OCI-LY7 (cell line): ENCODE results near the gene SLX1A. TPM values are rescaled to one million over a fixed set of nuclear protein-coding genes. Genes with fewer than 3 reads are reported as not detected.
"Not testable (repeated sequence)": the region's sequence is repeated elsewhere in the genome, so short reads cannot be mapped to it uniquely, and the experiment has no call there.

Experiments
- BruUV-seq: library from RNA; stranded (reverse); fragments of 400-500 nt; replicated peaks from 2 replicates; lab custom pipeline; 2021; lab: Mats Ljungman, UMichigan
- CTCF ChIA-PET: fragments of 300-600 bp; sonication (Branson Sonifier 250); formaldehyde crosslinking; loops from one replicate; lab custom pipeline; 2022; ENCODE audit warnings: antibody characterized with exemption; ENCODE audit not compliant: unreplicated experiment; lab: Charles Lee
- POLR2A ChIA-PET: fragments of 300-600 bp; sonication (Branson Sonifier 250); formaldehyde crosslinking; loops from one replicate; lab custom pipeline; 2022; ENCODE audit warnings: antibody characterized with exemption; lab: Charles Lee
- DNase-seq: peaks from one replicate; pipeline ENCODE4 v3.0.0-alpha.2; 2015; ENCODE audit warnings: low spot score
- H2AFZ ChIP-seq: fragments of 200-600 bp; sonication (generic), shearing (Covaris generic); 2 replicates; pipeline ENCODE4 v1.6.1; 2014; ENCODE audit warnings: mild to moderate bottlenecking, antibody characterized with exemption, low read length, moderate library complexity
- H3K27ac ChIP-seq: fragments of 200-600 bp; sonication (generic); 2 replicates; pipeline ENCODE4 v1.5.1; 2014; ENCODE audit warnings: mixed run types, low read depth, mild to moderate bottlenecking, moderate library complexity, low read length, inconsistent platforms; ENCODE audit not compliant: poor library complexity, severe bottlenecking
- H3K36me3 ChIP-seq: fragments of 200-600 bp; sonication (generic); 2 replicates; pipeline ENCODE4 v1.6.1; 2014; ENCODE audit warnings: mild to moderate bottlenecking, antibody characterized with exemption, low read length, moderate library complexity, mixed read lengths; ENCODE audit not compliant: insufficient read depth
- H3K4me1 ChIP-seq: fragments of 200-600 bp; sonication (generic); 2 replicates; pipeline ENCODE4 v1.5.1; 2014; ENCODE audit warnings: mild to moderate bottlenecking, low read length; ENCODE audit not compliant: insufficient read depth, poor library complexity, severe bottlenecking
- H3K4me2 ChIP-seq: fragments of 200-600 bp; sonication (generic); 2 replicates; pipeline ENCODE4 v1.6.1; 2014; ENCODE audit warnings: mild to moderate bottlenecking, low read length
- H3K4me3 ChIP-seq: fragments of 200-600 bp; sonication (generic); 2 replicates; pipeline ENCODE4 v1.5.1; 2014; ENCODE audit warnings: mild to moderate bottlenecking, low read depth, low read length; ENCODE audit not compliant: poor library complexity, severe bottlenecking
- H3K79me2 ChIP-seq: fragments of 200-600 bp; sonication (generic); 2 replicates; pipeline ENCODE4 v1.6.1; 2016; ENCODE audit warnings: low read depth, mild to moderate bottlenecking, low read length, moderate library complexity, mixed read lengths; ENCODE audit not compliant: insufficient read depth
- H3K9me2 ChIP-seq: fragments of 200-600 bp; sonication (generic); 2 replicates; pipeline ENCODE4 v1.6.1; 2016; ENCODE audit warnings: mild to moderate bottlenecking, low read length, mixed read lengths; ENCODE audit not compliant: insufficient read depth
- H3K9me3 ChIP-seq: fragments of 200-600 bp; sonication (generic); 2 replicates; pipeline ENCODE4 v1.6.1; 2014; ENCODE audit warnings: mild to moderate bottlenecking, mixed run types, low read length, mixed read lengths
- H4K20me1 ChIP-seq: fragments of 200-600 bp; sonication (generic); 2 replicates; pipeline ENCODE4 v1.6.1; 2014; ENCODE audit warnings: mild to moderate bottlenecking, antibody characterized with exemption, low read length, moderate library complexity, mixed read lengths; ENCODE audit not compliant: insufficient read depth
- EZH2phosphoT487 ChIP-seq: fragments of 200-600 bp; sonication (generic); IDR thresholded peaks from 2 replicates; pipeline ENCODE4 v1.6.1; 2018; ENCODE audit warnings: low read depth, borderline replicate concordance, mild to moderate bottlenecking, mixed run types, antibody characterized with exemption, low read length, moderate library complexity, mixed read lengths
- intact Hi-C: fragments of 100-400 bp; cut with micrococcal nuclease; formaldehyde crosslinking; loops from one replicate; pipeline ENCODE4 v1.10.0; 2022; ENCODE audit not compliant: unreplicated experiment
- total RNA-seq, 2 experiments: library from RNA; depleted of rRNA in 1 of 2; stranded (reverse); fragments of >200 nt in 1 of 2; shearing (Covaris generic) in 1 of 2; gene quantifications; 2 replicates each; pipeline ENCODE4 v1.2.3, GENCODE V29; 2014 to 2022

The SLX1A gene
- total RNA-seq, 2 experiments from 2014 or later = 81.9 to 84.1 TPM

DNA sequence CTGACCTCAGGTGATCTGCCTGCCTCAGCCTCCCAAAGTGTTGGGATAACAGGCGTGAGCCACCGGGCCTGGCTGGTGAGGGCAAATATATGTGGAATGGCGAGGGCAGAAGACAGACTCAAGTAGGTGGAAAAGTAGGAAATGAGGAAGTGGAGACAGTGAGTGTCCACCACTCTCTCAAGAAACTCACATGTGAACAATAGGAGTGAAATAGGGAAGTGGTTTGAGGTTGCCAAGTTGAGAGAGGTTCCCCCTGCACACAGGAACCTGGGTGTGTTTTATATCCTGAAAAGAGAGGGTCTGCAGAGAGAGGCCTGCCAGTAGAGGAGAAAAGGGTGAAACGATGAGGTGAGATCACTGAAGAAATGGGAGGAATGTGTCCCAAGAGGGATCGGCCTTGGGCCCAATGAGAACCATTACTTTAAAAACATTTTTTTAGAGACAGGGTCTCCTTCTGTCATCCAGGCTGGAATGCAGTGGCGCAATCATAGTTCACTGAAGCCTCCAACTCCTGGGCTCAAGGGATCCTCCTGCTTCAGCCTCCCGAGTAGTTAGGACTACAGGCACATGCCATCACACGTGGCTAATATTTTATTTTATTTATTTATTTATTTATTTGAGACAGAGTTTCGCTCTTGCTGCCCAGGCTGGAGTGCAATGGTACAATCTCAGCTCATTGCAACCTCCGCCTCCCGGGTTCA lies 27.3 kb upstream of the SLX1A start:
- peaks cover 8% of the 10 kb centered on the region for H3K4me1 ChIP-seq
- H3K9me3 ChIP-seq = no peaks in the 10 kb centered on the region
- peak; percentile 79 for DNase-seq
- H3K79me2 ChIP-seq = no peaks in the 10 kb centered on the region
- POLR2A ChIA-PET = no interaction called here
- BruUV-seq = no TSS peak
- no peaks in the 10 kb centered on the region for H4K20me1 ChIP-seq
- intact Hi-C loops = no loop called here
- H3K9me2 ChIP-seq = no peaks in the 10 kb centered on the region
- H3K4me2 ChIP-seq = peak overlapping the region; percentile 21; the same call in 1 of the 2 replicates
- CTCF ChIA-PET = no interaction called here
- no peak overlapping the region for H3K4me3 ChIP-seq
- no peak overlapping the region for H2AFZ ChIP-seq
- no peak overlapping the region for H3K27ac ChIP-seq
- no peaks in the 10 kb centered on the region for H3K36me3 ChIP-seq
- TF ChIP-seq EZH2phosphoT487 = no peak

DNA sequence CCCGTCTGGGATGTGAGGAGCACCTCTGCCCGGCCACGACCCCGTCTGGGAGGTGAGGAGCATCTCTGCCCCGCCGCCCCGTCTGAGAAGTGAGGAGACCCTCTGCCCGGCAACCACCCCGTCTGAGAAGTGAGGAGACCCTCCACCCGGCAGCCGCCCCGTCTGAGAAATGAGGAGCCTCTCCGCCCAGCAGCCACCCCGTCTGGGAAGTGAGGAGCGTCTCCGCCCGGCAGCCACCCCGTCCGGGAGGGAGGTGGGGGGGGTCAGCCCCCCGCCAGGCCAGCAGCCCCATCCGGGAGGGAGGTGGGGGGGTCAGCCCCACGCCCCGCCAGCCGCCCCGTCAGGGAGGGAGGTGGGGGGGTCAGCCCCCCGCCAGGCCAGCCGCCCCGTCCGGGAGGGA lies 24.9 kb upstream of the SLX1A start:
- H3K4me1 ChIP-seq, DNase-seq, H2AFZ ChIP-seq, H3K4me2 ChIP-seq, POLR2A ChIA-PET, H3K9me2 ChIP-seq, intact Hi-C loops, CTCF ChIA-PET, H3K9me3 ChIP-seq, H3K36me3 ChIP-seq, H3K27ac ChIP-seq, H3K79me2 ChIP-seq, H4K20me1 ChIP-seq, H3K4me3 ChIP-seq, BruUV-seq: not testable (repeated sequence)

DNA sequence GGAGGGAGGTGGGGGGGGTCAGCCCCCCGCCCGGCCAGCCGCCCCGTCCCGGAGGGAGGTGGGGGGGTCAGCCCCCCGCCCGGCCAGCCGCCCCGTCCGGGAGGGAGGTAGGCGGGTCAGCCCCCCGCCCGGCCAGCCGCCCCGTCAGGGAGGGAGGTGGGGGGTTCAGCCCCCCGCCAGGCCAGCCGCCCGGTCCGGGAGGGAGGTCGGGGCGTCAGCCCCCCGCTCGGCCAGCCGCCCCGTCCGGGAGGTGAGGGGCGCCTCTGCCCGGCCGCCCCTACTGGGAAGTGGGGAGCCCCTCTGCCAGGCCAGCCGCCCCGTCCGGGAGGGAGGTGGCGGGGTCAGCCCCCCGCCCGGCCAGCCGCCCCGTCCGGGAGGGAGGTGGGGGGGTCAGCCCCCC lies 24.3 kb upstream of the SLX1A start:
- H3K4me2 ChIP-seq, H3K36me3 ChIP-seq, BruUV-seq, H3K79me2 ChIP-seq, DNase-seq, H3K9me3 ChIP-seq, H3K4me3 ChIP-seq, POLR2A ChIA-PET, H3K9me2 ChIP-seq, H4K20me1 ChIP-seq, H2AFZ ChIP-seq, H3K4me1 ChIP-seq, CTCF ChIA-PET, H3K27ac ChIP-seq, intact Hi-C loops: not testable (repeated sequence)

DNA sequence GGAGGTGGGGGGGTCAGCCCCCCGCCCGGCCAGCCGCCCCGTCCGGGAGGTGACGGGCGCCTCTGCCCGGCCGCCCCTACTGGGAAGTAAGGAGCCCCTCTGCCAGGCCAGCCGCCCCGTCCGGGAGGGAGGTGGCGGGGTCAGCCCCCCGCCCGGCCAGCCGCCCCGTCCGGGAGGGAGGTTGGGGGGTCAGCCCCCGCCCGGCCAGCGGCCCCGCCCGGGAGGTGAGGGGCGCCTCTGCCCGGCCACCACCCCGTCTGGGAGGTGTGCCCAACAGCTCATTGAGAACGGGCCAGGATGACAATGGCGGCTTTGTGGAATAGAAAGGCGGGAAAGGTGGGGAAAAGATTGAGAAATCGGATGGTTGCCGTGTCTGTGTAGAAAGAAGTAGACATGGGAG lies 23.5 kb upstream of the SLX1A start:
- CTCF ChIA-PET, POLR2A ChIA-PET, BruUV-seq, H3K9me3 ChIP-seq, intact Hi-C loops, H3K27ac ChIP-seq, H4K20me1 ChIP-seq, H3K4me3 ChIP-seq, H3K4me2 ChIP-seq, H3K79me2 ChIP-seq, H2AFZ ChIP-seq, H3K4me1 ChIP-seq, DNase-seq, H3K9me2 ChIP-seq, H3K36me3 ChIP-seq: not testable (repeated sequence)
